GM10248 (cell line): ENCODE results near the gene LCAT.

Source experiments
- CTCF ChIA-PET: fragments of 300-600 bp; sonication (Branson Sonifier 250); formaldehyde crosslinking; extraction: SDS; loops from one replicate; lab custom pipeline; 2021; ENCODE audit warnings: antibody characterized with exemption; lab: Yijun Ruan, JAX
- POLR2A ChIA-PET: fragments of 350-650 bp; sonication (Branson Sonifier 250); formaldehyde crosslinking; extraction: SDS; loops from one replicate; lab custom pipeline; 2020; ENCODE audit warnings: antibody characterized with exemption; lab: Yijun Ruan, JAX
- DNase-seq: peaks from one replicate; pipeline ENCODE4 v3.0.0; 2012; ENCODE audit errors: extremely low spot score
- TF ChIP-seq, protein P1 (sequence below): IDR thresholded peaks from 2 replicates; pipeline ENCODE4 v1.5.1; 2012; ENCODE audit warnings: mild to moderate bottlenecking, low read depth; ENCODE audit errors: extremely low read depth, missing control alignments, control extremely low read depth

Gene LCAT

DNA sequence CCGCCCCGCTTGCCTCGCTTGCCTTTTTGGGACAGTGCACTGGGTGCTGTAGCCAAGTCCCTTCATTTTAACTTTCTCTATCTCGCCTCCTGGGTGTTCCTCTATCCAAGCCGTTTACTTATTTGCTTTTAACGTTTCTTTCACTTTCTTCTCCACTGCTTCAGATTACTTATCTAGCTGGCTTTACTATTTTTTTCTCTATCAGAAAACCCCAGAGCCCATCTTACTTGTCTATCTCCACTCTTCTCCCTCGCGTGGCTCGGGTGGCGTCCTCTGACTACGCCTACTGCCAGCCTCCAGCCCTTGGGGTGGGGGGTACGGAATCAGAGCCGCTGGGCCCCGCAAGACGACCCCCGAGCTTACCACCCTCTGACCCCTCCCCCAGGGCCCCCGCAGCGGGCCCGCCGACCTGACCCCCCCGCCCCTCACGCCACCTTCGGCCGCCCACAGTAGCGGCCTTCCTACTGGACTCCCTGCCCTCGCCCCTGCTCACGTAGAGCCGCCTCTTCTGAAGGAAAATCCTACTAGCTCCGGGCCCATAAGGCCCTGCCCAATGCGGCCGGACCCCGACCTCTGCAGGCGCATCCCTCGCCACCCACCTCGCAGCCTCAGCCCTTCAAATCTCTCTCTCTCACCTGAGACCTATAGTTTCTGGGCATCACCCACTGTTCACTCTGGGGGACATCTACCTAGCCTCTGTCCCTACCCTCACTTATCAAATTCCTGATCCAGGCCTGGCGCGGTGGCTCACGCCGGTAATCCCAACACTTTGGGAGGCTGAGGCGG is 25.5 kb upstream of the LCAT start:
- TF ChIP-seq, protein P1, sequence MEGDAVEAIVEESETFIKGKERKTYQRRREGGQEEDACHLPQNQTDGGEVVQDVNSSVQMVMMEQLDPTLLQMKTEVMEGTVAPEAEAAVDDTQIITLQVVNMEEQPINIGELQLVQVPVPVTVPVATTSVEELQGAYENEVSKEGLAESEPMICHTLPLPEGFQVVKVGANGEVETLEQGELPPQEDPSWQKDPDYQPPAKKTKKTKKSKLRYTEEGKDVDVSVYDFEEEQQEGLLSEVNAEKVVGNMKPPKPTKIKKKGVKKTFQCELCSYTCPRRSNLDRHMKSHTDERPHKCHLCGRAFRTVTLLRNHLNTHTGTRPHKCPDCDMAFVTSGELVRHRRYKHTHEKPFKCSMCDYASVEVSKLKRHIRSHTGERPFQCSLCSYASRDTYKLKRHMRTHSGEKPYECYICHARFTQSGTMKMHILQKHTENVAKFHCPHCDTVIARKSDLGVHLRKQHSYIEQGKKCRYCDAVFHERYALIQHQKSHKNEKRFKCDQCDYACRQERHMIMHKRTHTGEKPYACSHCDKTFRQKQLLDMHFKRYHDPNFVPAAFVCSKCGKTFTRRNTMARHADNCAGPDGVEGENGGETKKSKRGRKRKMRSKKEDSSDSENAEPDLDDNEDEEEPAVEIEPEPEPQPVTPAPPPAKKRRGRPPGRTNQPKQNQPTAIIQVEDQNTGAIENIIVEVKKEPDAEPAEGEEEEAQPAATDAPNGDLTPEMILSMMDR, result no peak
- ChIA-PET POLR2A (no interaction called here), CTCF (interaction anchor here (0.8 to 1.9 kb wide), 5 partner anchors 24 to 115 kb away, joined by 3 to 5 read pairs (median 3); partner anchors contain the start of gene NFATC3)
- DNase-seq, result peak; percentile 53

DNA sequence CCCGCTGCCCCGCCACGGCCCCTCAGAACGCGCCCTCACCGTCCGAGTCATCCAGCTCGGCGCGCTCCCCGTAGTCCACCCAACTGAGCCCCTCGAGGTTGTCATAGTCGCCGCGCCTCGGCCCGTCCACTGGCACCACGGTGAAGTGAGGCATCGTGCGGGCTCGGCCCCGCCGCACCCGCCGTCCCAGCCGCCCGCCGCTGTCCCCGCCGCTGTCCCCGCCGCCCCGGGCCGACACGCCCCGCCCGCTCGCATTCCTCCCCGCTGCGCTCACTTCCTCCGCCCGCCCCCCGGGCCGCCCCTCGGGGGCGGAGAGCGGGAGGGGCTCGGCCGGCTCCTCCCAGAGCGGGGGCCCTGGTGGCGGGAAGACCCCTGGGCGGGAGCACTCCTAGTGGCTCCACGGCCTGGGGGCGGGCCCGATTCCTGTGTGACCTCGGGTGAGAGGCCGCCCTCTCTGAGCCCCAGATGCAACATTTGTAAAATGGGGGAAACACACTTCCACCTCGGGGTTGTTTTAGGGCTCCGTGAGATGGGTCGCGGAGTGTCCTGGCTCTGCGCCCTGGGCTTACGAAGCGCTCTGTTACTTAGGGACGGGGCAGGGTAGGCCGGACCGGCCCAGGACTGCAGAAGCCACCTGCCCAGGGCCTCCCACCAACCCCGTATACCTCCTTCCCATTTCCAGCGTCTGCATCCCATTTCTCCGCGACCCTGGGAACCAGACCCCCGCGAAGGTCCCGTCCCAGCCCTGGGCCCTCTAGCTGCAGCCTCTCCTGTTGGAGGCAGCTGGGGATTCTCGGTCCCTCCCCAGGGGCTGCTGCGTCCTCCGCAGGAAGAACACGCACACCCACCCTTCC is 24.7 kb upstream of the LCAT start, which contains the start of gene SLC12A4:
Gene SLC12A4 (minus strand): TSS at position 238 of the 854 bp plus-strand sequence. CDS start 84 bp downstream, at position 154.
- DNase-seq, result peak; percentile 98
- ChIA-PET CTCF (interaction anchor here (0.8 to 1.8 kb wide), 2 partner anchors 27 to 72 kb away, joined by 3 to 5 read pairs; no protein-coding TSS in a partner anchor), POLR2A (interaction anchor here (0.6 kb wide), 1 partner anchor 103 kb away, joined by 3 read pairs; no protein-coding TSS in a partner anchor)
- TF ChIP-seq, protein P1, result no peak

GRCh38 chr16:67967958-67968399 is 24.1 kb upstream of the LCAT start:
- DNase-seq, result peak; percentile 57

DNA sequence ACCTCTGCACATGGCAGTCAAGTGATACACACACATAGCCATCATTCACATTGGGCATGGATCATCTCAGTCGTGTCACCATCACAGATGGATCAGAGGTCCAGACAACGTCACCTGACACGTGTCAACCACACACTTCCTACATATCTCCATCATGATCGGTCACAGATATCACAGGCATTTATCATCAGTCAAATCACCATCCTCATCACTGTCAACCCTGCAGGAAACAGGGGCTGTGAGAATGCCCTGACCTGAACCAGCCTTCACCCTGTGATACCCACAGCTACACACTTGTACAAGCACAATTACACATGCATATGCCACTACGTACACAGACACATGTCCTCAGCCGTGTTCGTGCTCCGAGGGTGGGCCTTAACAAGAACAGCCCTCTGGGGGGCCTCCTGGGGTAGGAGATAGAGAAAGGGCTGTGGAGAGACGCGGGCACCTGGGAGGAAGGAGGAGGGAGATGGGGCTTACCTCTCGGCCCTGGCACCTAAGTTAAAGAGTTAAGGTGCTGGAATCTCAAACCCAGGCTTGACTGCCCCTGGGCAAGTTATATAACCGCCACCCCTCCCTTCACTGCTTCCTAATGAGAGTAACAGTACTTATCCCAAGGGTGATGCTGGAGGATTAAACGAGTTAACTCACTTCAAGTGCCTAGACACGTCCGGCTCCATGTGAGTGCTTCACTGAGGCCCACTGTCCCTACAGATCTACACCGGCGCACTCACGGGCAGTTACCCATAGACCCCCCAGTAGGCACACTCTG is 23.4 kb upstream of the LCAT start:
- no peak for DNase-seq
- ChIA-PET CTCF (interaction anchor here (0.8 to 2.1 kb wide), 6 partner anchors 14 to 74 kb away, joined by 3 to 6 read pairs (median 4); no protein-coding TSS in a partner anchor), POLR2A (no interaction called here)
- TF ChIP-seq, protein P1, result peak; percentile 23

More at GRCh38 chr16:67967958-67968399, 24.1 kb upstream of the LCAT start:
- ChIA-PET POLR2A (interaction anchor here (0.6 kb wide), 1 partner anchor 103 kb away, joined by 3 read pairs; no protein-coding TSS in a partner anchor), CTCF (interaction anchor here (1.7 to 1.8 kb wide), 2 partner anchors 23 to 73 kb away, joined by 5 read pairs; no protein-coding TSS in a partner anchor)
- TF ChIP-seq, protein P1, result no peak

GRCh38 chr16:67966549-67967182 is 22.7 kb upstream of the LCAT start:
- ChIA-PET POLR2A (no interaction called here), CTCF (interaction anchor here (0.8 to 2.1 kb wide), 8 partner anchors 11 to 150 kb away, joined by 3 to 6 read pairs (median 3); no protein-coding TSS in a partner anchor)
- DNase-seq, result no peak
- TF ChIP-seq, protein P1, result no peak
